Stimulated activated naive CD8-positive, alpha-beta T cell treated with anti-CD3 and anti-CD28 coated beads, Interleukin-15, Interleukin-2, amounts not matched to agents 100 U/mL and 50 U/mL, for 24 hours (primary cell): Measurements from ENCODE around the gene CHD6.

Experiments used
- ATAC-seq: fragments of 150-1000 bp; cut with Tn5 transposase; one replicate; pipeline ENCODE4 v1.10.0; 2021
- DNase-seq: peaks from one replicate; pipeline ENCODE4 v3.0.0; 2021

Gene CHD6

GRCh38 chr20:41424011-41424410 lies 194.2 kb downstream of the CHD6 start:
- DNase-seq (no peak), ATAC-seq (no peak)

GRCh38 chr20:41422953-41423352 lies 195.2 kb downstream of the CHD6 start:
- no peak for DNase-seq
- ATAC-seq: no peak

GRCh38 chr20:41418739-41419293 lies 199.4 kb downstream of the CHD6 start:
- ATAC-seq: no peak

GRCh38 chr20:41418031-41418430 lies 200.1 kb downstream of the CHD6 start:
- ATAC-seq: no peak
- no peak for DNase-seq

More at GRCh38 chr20:41418739-41419293, 199.4 kb downstream of the CHD6 start:
- DNase-seq: no peak

GRCh38 chr20:41415191-41415590 lies 203.0 kb downstream of the CHD6 start:
- no peak for ATAC-seq

GRCh38 chr20:41413169-41413568 lies 205.0 kb downstream of the CHD6 start:
- DNase-seq (no peak), ATAC-seq (no peak)

More at GRCh38 chr20:41415191-41415590, 203.0 kb downstream of the CHD6 start:
- DNase-seq: no peak

- ATAC-seq (no peak), DNase-seq (no peak)
These were observed 205.7 kb downstream of the CHD6 start for GRCh38 chr20:41412324-41413120.

- no peak for DNase-seq
- no peak for ATAC-seq
These were observed 206.8 kb downstream of the CHD6 start for GRCh38 chr20:41411391-41411847.

- ATAC-seq: no peak
- DNase-seq: no peak
These were observed 209.2 kb downstream of the CHD6 start for GRCh38 chr20:41408986-41409385.

GRCh38 chr20:41408156-41408794 lies 209.9 kb downstream of the CHD6 start:
- ATAC-seq: peak; percentile 55
- no peak for DNase-seq

GRCh38 chr20:41407607-41408006 lies 210.6 kb downstream of the CHD6 start:
- DNase-seq (no peak), ATAC-seq (no peak)

- no peak for DNase-seq
- no peak for ATAC-seq
These were observed 211.2 kb downstream of the CHD6 start for GRCh38 chr20:41406896-41407444.

- DNase-seq: no peak
- no peak for ATAC-seq
These were observed 211.8 kb downstream of the CHD6 start for GRCh38 chr20:41406353-41406752.

- DNase-seq: no peak
- no peak for ATAC-seq
These were observed 212.7 kb downstream of the CHD6 start for GRCh38 chr20:41405436-41405835.

GRCh38 chr20:41403604-41404003 lies 214.6 kb downstream of the CHD6 start:
- DNase-seq (no peak), ATAC-seq (no peak)

- no peak for ATAC-seq
- DNase-seq: no peak
These were observed 219.8 kb downstream of the CHD6 start for GRCh38 chr20:41398408-41398807.

- DNase-seq (no peak), ATAC-seq (no peak)
These were observed 222.2 kb downstream of the CHD6 start for GRCh38 chr20:41395667-41396664.

- no peak for DNase-seq
- no peak for ATAC-seq
These were observed 223.1 kb downstream of the CHD6 start for GRCh38 chr20:41394931-41395666.

- no peak for DNase-seq
- ATAC-seq: no peak
These were observed 224.1 kb downstream of the CHD6 start for GRCh38 chr20:41394081-41394480.

GRCh38 chr20:41393705-41394066 lies 224.5 kb downstream of the CHD6 start:
- DNase-seq (no peak), ATAC-seq (no peak)
